Measurements from ENCODE around the gene STARD10.

- no peak for TF ChIP-seq POLR2A (IDR thresholded peaks at IDR 0.05)
- TF ChIP-seq, protein P1, sequence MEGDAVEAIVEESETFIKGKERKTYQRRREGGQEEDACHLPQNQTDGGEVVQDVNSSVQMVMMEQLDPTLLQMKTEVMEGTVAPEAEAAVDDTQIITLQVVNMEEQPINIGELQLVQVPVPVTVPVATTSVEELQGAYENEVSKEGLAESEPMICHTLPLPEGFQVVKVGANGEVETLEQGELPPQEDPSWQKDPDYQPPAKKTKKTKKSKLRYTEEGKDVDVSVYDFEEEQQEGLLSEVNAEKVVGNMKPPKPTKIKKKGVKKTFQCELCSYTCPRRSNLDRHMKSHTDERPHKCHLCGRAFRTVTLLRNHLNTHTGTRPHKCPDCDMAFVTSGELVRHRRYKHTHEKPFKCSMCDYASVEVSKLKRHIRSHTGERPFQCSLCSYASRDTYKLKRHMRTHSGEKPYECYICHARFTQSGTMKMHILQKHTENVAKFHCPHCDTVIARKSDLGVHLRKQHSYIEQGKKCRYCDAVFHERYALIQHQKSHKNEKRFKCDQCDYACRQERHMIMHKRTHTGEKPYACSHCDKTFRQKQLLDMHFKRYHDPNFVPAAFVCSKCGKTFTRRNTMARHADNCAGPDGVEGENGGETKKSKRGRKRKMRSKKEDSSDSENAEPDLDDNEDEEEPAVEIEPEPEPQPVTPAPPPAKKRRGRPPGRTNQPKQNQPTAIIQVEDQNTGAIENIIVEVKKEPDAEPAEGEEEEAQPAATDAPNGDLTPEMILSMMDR (IDR thresholded peaks at IDR 0.05): no peak
These were observed 34.9 kb upstream of the STARD10 start for GRCh38 chr11:72828692-72829101.
